ENCODE data around the gene C2orf80. TPM values are rescaled to one million over a fixed set of nuclear protein-coding genes. Genes with fewer than 3 reads are reported as not detected.

Gene C2orf80
- total and polyA plus RNA-seq, 2 donors (not counting 3 experiments of a cell fraction or from before 2014, with no cell fraction given) = not detected

- no TSS peak for BruUV-seq (replicated peaks)
- no peaks in the 10 kb centered on the region for H3K36me3 ChIP-seq (ENCODE audit: control insufficient read depth in 2 of 2, extremely low read depth in 1 of 2, insufficient read depth in 2 of 2, low read length in 2 of 2)
- dilution Hi-C loops (cut with MboI; ENCODE audit: extremely low pct_ligation_motif_present, low sequenced_read_pairs) (no loop called here), intact Hi-C loops (cut with micrococcal nuclease) (no loop called here)
- H3K4me3 ChIP-seq (replicated peaks in 1 of 3; ENCODE audit: insufficient read depth in 1 of 3, low read depth in 1 of 3, low read length in 3 of 3) = no peak overlapping the region
- no peaks in the 10 kb centered on the region for H3K9me1 ChIP-seq (replicated peaks; ENCODE audit: control insufficient read depth, extremely low read depth, insufficient read depth, low read length)
- ChIA-PET POLR2A (no interaction called here), CTCF (interaction anchor here (1.3 to 2.0 kb wide), 2 partner anchors 10 to 64 kb away, joined by 3 to 13 read pairs; no protein-coding TSS in a partner anchor)
- H3K27me3 ChIP-seq (ENCODE audit: control insufficient read depth in 2 of 2, insufficient read depth in 2 of 2, low read length in 2 of 2) = peaks cover 0 to 5% of the 10 kb centered on the region in 2 experiments
- no peaks in the 10 kb centered on the region for H3K4me1 ChIP-seq (ENCODE audit: control insufficient read depth, extremely low read depth, insufficient read depth, low read length)
- H3K9me3 ChIP-seq (replicated peaks; ENCODE audit: control insufficient read depth, insufficient read depth, low read length) = no peaks in the 10 kb centered on the region
- FAIRE-seq (no peak), DNase-seq (ENCODE audit: low read depth, low spot score) (no peak)
- H3K9ac ChIP-seq (replicated peaks; ENCODE audit: extremely low read depth, insufficient read depth, low read length) = no peak overlapping the region
- no peak overlapping the region for H2AFZ ChIP-seq (ENCODE audit: low read depth, low read length)
- no peak overlapping the region for H3K4me2 ChIP-seq (ENCODE audit: insufficient read depth, low read length)
- no peaks in the 10 kb centered on the region for H3K79me2 ChIP-seq (ENCODE audit: control insufficient read depth, insufficient read depth, low read length)
- no peak overlapping the region for H3K27ac ChIP-seq (ENCODE audit: insufficient read depth, low read depth, low read length)
- H4K20me1 ChIP-seq (replicated peaks; ENCODE audit: control insufficient read depth, extremely low read depth, insufficient read depth, low read length) = no peaks in the 10 kb centered on the region
- TF ChIP-seq POLR2A (IDR thresholded peaks at IDR 0.05; ENCODE audit: low read depth, low read length) (no peak), EZH2 (IDR thresholded peaks at IDR 0.05; ENCODE audit: borderline replicate concordance, low read depth, low read length, severe bottlenecking) (no peak)
These were observed 24.7 kb downstream of the C2orf80 start for GRCh38 chr2:208164951-208165755.

- Histone ChIP-seq H3K36me3 (ENCODE audit: control insufficient read depth in 2 of 2, extremely low read depth in 1 of 2, insufficient read depth in 2 of 2, low read length in 2 of 2) (no peaks in the 10 kb centered on the region), H3K27me3 (ENCODE audit: control insufficient read depth in 2 of 2, insufficient read depth in 2 of 2, low read length in 2 of 2) (peaks cover 0 to 5% of the 10 kb centered on the region in 2 experiments), H3K9me3 (replicated peaks; ENCODE audit: control insufficient read depth, insufficient read depth, low read length) (no peaks in the 10 kb centered on the region), H3K9me1 (replicated peaks; ENCODE audit: control insufficient read depth, extremely low read depth, insufficient read depth, low read length) (no peaks in the 10 kb centered on the region), H2AFZ (ENCODE audit: low read depth, low read length) (no peak within 1 kb of the TSS), H3K4me1 (ENCODE audit: control insufficient read depth, extremely low read depth, insufficient read depth, low read length) (no peaks in the 10 kb centered on the region), H3K27ac (ENCODE audit: insufficient read depth, low read depth, low read length) (no peak within 1 kb of the TSS), H4K20me1 (replicated peaks; ENCODE audit: control insufficient read depth, extremely low read depth, insufficient read depth, low read length) (no peaks in the 10 kb centered on the region), H3K79me2 (ENCODE audit: control insufficient read depth, insufficient read depth, low read length) (no peaks in the 10 kb centered on the region), H3K4me2 (ENCODE audit: insufficient read depth, low read length) (no peak within 1 kb of the TSS), H3K9ac (replicated peaks; ENCODE audit: extremely low read depth, insufficient read depth, low read length) (no peak within 1 kb of the TSS), H3K4me3 (replicated peaks in 1 of 3; ENCODE audit: insufficient read depth in 1 of 3, low read depth in 1 of 3, low read length in 3 of 3) (no peak within 1 kb of the TSS)
- TF ChIP-seq, protein P1, sequence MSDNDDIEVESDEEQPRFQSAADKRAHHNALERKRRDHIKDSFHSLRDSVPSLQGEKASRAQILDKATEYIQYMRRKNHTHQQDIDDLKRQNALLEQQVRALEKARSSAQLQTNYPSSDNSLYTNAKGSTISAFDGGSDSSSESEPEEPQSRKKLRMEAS (IDR thresholded peaks at IDR 0.05; ENCODE audit: insufficient read depth, insufficient read length) = no peak
- TF ChIP-seq GATA2 (IDR thresholded peaks at IDR 0.05; ENCODE audit: insufficient read depth, insufficient read length, low read depth, low read length) (no peak), EZH2 (IDR thresholded peaks at IDR 0.05; ENCODE audit: borderline replicate concordance, low read depth, low read length, severe bottlenecking) (no peak), POLR2A (IDR thresholded peaks at IDR 0.05; ENCODE audit: low read depth, low read length) (no peak), MYC (IDR thresholded peaks at IDR 0.05; ENCODE audit: low read depth, low read length) (no peak), CTCF (IDR thresholded peaks at IDR 0.05; ENCODE audit: extremely low read depth in 1 of 2, insufficient read depth in 1 of 2, low read depth in 1 of 2, low read length in 2 of 2) (no peak), FOS (IDR thresholded peaks at IDR 0.05; ENCODE audit: borderline replicate concordance, insufficient read depth, low read length) (no peak), JUN (IDR thresholded peaks at IDR 0.05; ENCODE audit: borderline replicate concordance, insufficient read depth, insufficient read length, low read depth) (no peak), POLR2AphosphoS5 (IDR thresholded peaks at IDR 0.05; ENCODE audit: insufficient read depth, low read depth, low read length) (no peak)
- intact Hi-C loops (cut with micrococcal nuclease) = no loop called here
- no TSS peak for BruUV-seq (replicated peaks)
- FAIRE-seq (no peak), DNase-seq (ENCODE audit: low read depth, low spot score) (no peak)
- POLR2A ChIA-PET = no interaction called here
- dilution Hi-C loops (cut with MboI; ENCODE audit: extremely low pct_ligation_motif_present, low sequenced_read_pairs) = no loop called here
- CTCF ChIA-PET = interaction anchor here (0.8 kb wide), 1 partner anchor 12 kb away, joined by 3 read pairs; no protein-coding TSS in a partner anchor
These were observed 26.3 kb downstream of the C2orf80 start, which contains the start of gene CRYGA for GRCh38 chr2:208163489-208163888. Gene CRYGA (minus strand): TSS chr2:208163589. CDS start chr2:208163556, 33 bp downstream.
